GM18508 (cell line): Measurements from ENCODE around the gene ALG12.
"Not testable (repeated sequence)": the region's sequence is repeated elsewhere in the genome, so short reads cannot be mapped to it uniquely, and the experiment has no call there.

Experiments used
- ATAC-seq: cut with Tn5 transposase; IDR thresholded peaks from one replicate; pipeline ENCODE4 v1.9.1; 2021; ENCODE audit warnings: moderate number of reproducible peaks; ENCODE audit not compliant: insufficient read depth, unreplicated experiment

Gene ALG12

DNA sequence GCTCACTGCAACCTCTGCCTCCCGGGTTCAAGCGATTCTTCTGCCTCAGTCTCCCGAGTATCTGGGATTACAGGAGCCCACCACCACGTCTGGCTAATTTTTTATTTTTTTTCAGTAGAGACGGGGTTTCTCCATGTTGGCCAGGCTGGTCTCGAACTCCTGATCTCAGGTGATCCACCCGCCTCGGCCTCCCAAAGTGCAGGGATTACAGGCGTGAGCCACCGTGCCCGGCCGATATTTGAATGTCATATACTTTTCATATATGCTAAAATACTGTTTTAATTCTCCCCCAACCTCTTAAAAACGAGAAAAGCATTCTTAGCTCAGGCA lies 65.7 kb downstream of the ALG12 start:
- not testable (repeated sequence) for ATAC-seq

DNA sequence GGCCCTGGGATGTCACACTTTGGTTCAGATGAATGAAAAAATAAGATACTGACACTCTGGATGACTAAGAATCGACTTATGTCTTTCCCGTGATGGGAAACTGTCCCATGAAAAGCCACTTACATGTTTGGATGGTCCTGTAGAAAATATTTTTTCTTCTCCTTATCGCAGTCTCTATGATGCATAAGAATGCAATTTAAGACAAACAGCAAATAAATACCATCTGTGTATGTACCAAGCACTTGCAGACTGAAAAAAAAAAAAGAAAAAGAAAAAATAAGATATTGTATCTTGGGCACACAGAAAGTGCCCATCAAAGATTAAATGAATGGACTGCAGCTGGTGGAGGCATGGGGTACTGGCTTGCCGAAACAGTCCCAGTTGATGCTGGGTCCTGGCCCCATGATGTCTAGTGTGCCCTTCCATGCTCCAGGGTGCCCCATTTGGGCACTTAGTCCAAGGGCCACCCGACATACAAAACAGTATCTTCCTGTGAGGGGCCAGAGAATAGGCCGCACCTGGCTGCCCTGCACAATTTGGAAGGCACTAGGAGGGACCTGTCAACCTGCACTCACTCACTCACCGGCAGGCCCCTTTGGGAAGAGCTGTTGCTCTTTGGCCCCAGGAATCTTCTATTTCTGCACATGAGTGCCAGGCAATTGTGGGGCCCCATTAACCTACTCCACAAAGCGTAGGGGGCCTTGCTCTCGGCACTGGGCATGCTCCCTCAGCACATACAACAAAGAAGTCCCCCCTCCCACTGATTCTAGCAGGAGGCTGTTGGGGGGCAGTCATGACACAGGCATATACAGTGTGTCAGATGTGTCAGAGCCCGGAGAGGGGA lies 67.1 kb downstream of the ALG12 start:
- ATAC-seq = no peak
